Hepatocyte (in vitro differentiated cells): ENCODE results near the gene ARPC1B.

Experiments used
- CTCF ChIP-seq: fragments of 200-600 bp; sonication (generic); IDR thresholded peaks from 2 replicates; pipeline ENCODE4 v1.5.1; 2016; ENCODE audit warnings: antibody characterized with exemption, mild to moderate bottlenecking; ENCODE audit not compliant: poor library complexity
- EZH2 ChIP-seq: fragments of 200-600 bp; sonication (generic); IDR thresholded peaks from 2 replicates; pipeline ENCODE4 v1.6.1; 2016; ENCODE audit warnings: antibody characterized with exemption, mild to moderate bottlenecking, borderline replicate concordance
- EZH2phosphoT487 ChIP-seq: fragments of 200-600 bp; sonication (generic); IDR thresholded peaks from one replicate; pipeline ENCODE4 v1.6.1; 2018; ENCODE audit warnings: antibody characterized with exemption, mild to moderate bottlenecking, low read depth, moderate library complexity; ENCODE audit not compliant: unreplicated experiment, severe bottlenecking

DNA sequence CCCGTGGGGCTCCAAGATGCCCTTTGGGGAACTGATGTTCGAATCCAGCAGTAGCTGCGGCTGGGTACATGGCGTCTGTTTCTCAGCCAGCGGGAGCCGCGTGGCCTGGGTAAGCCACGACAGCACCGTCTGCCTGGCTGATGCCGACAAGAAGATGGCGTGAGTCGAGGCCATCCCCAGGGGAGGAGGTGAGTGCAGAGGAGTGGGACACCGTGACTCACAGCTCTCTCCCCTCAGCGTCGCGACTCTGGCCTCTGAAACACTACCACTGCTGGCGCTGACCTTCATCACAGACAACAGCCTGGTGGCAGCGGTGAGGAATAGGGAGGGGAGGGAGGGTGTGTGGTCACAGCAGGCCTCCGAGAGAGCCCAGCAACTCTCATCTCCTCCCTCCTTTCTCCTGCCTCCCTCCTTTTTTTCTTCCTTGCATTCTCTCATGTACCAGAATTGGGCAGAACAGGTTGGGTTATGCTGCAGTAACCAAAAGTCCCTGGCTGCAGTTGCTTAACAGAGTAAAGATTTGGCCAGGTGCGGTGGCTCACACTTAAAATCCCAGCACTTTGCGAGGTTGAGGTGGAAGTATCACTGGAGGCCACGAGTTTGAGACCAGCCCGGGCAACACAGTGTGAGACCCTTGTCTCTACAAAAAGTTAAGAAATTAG, 16.5 kb downstream of the ARPC1B start:
- no peak for TF ChIP-seq CTCF
- no peak for TF ChIP-seq EZH2phosphoT487
- no peak for TF ChIP-seq EZH2
